ENCODE measurements around the gene SPINK4.

- no peak for TF ChIP-seq POLR2AphosphoS5 (IDR thresholded peaks at IDR 0.05; ENCODE audit: low read depth, low read length)
- no peak for TF ChIP-seq PAX5 (IDR thresholded peaks at IDR 0.05; ENCODE audit: insufficient read depth, low read length, severe bottlenecking)
Observed at GRCh38 chr9:33255014-33255413, 15.0 kb downstream of the SPINK4 start.
